ENCODE results near the gene DNAAF3. TPM values are rescaled to one million over a fixed set of nuclear protein-coding genes. Genes with fewer than 3 reads are reported as not detected.

DNAAF3 gene
- total RNA-seq, 1 donor from 2014 or later = 9.1 TPM

- Histone ChIP-seq H3K79me2 (ENCODE audit: low read depth) (no peaks in the 10 kb centered on the region), H3K4me1 (no peaks in the 10 kb centered on the region), H3K36me3 (no peaks in the 10 kb centered on the region), H4K20me1 (ENCODE audit: low read depth) (no peaks in the 10 kb centered on the region), H3K4me3 (no peak overlapping the region), H3K9ac (no peak overlapping the region), H3K4me2 (no peak overlapping the region), H3K9me3 (ENCODE audit: low read depth) (no peaks in the 10 kb centered on the region), H2AFZ (replicated peaks) (no peak overlapping the region), H3K27ac (no peak overlapping the region), H3F3A (ENCODE audit: low read depth) (peaks cover 11% of the 10 kb centered on the region), H3K27me3 (no peaks in the 10 kb centered on the region)
- H3K4me1 Mint-ChIP-seq = peaks cover 32% of the 10 kb centered on the region
- TF ChIP-seq EZH2phosphoT487 (IDR thresholded peaks at IDR 0.05) = no peak
- no peak for TF ChIP-seq CTCF (IDR thresholded peaks at IDR 0.05)
- no peak for TF ChIP-seq EZH2 (IDR thresholded peaks at IDR 0.05)
- no peaks in the 10 kb centered on the region for H3K9me3 Mint-ChIP-seq
- H3K27me3 Mint-ChIP-seq (ENCODE audit: insufficient read depth, low read depth) = no peaks in the 10 kb centered on the region
- no peak for DNase-seq (ENCODE audit: low spot score)
- peak overlapping the region; percentile 25 for H3K4me3 Mint-ChIP-seq
- peak overlapping the region; percentile 57 for H3K27ac Mint-ChIP-seq
- no peaks in the 10 kb centered on the region for H3K36me3 Mint-ChIP-seq
These were observed 32.6 kb downstream of the DNAAF3 start for GRCh38 chr19:55133639-55134444.

GRCh38 chr19:55132453-55133129, 33.8 kb downstream of the DNAAF3 start:
- H3K4me1 Mint-ChIP-seq = peaks cover 27% of the 10 kb centered on the region
- H3K4me3 Mint-ChIP-seq = peak overlapping the region; percentile 5
- no peaks in the 10 kb centered on the region for H3K9me3 ChIP-seq (ENCODE audit: low read depth)
- no peak overlapping the region for H3K4me2 ChIP-seq
- H3K4me3 ChIP-seq = no peak overlapping the region
- no peak overlapping the region for H2AFZ ChIP-seq (replicated peaks)
- no peaks in the 10 kb centered on the region for H3K27me3 ChIP-seq
- no peaks in the 10 kb centered on the region for H3K9me3 Mint-ChIP-seq
- DNase-seq (ENCODE audit: low spot score) = no peak
- H3K27me3 Mint-ChIP-seq (ENCODE audit: insufficient read depth, low read depth) = peaks cover 2% of the 10 kb centered on the region
- no peaks in the 10 kb centered on the region for H4K20me1 ChIP-seq (ENCODE audit: low read depth)
- H3K9ac ChIP-seq = no peak overlapping the region
- H3K36me3 ChIP-seq = no peaks in the 10 kb centered on the region
- no peaks in the 10 kb centered on the region for H3K36me3 Mint-ChIP-seq
- H3K79me2 ChIP-seq (ENCODE audit: low read depth) = no peaks in the 10 kb centered on the region
- peaks cover 11% of the 10 kb centered on the region for H3F3A ChIP-seq (ENCODE audit: low read depth)
- TF ChIP-seq EZH2phosphoT487 (IDR thresholded peaks at IDR 0.05) (no peak), EZH2 (IDR thresholded peaks at IDR 0.05) (no peak), CTCF (IDR thresholded peaks at IDR 0.05) (no peak)
- no peak overlapping the region for H3K27ac ChIP-seq
- H3K27ac Mint-ChIP-seq = no peak overlapping the region
- H3K4me1 ChIP-seq = no peaks in the 10 kb centered on the region

GRCh38 chr19:55131421-55131820, 35.0 kb downstream of the DNAAF3 start:
- H3K9me3 ChIP-seq (ENCODE audit: low read depth) = no peaks in the 10 kb centered on the region
- Mint-ChIP-seq H3K36me3 (no peaks in the 10 kb centered on the region), H3K27ac (no peak overlapping the region), H3K9me3 (no peaks in the 10 kb centered on the region), H3K4me1 (peaks cover 24% of the 10 kb centered on the region), H3K27me3 (ENCODE audit: insufficient read depth, low read depth) (peaks cover 5% of the 10 kb centered on the region), H3K4me3 (no peak overlapping the region)
- no peaks in the 10 kb centered on the region for H3K4me1 ChIP-seq
- DNase-seq (ENCODE audit: low spot score) = no peak
- no peaks in the 10 kb centered on the region for H3K36me3 ChIP-seq
- no peak overlapping the region for H3K9ac ChIP-seq
- no peak overlapping the region for H3K4me3 ChIP-seq
- H3K79me2 ChIP-seq (ENCODE audit: low read depth) = no peaks in the 10 kb centered on the region
- H3F3A ChIP-seq (ENCODE audit: low read depth) = peaks cover 11% of the 10 kb centered on the region
- no peak overlapping the region for H3K27ac ChIP-seq
- TF ChIP-seq CTCF (IDR thresholded peaks at IDR 0.05) (no peak), EZH2 (IDR thresholded peaks at IDR 0.05) (no peak), EZH2phosphoT487 (IDR thresholded peaks at IDR 0.05) (no peak)
- H4K20me1 ChIP-seq (ENCODE audit: low read depth) = no peaks in the 10 kb centered on the region
- no peak overlapping the region for H2AFZ ChIP-seq (replicated peaks)
- H3K27me3 ChIP-seq = no peaks in the 10 kb centered on the region
- no peak overlapping the region for H3K4me2 ChIP-seq

Measured in neural progenitor cell (in vitro differentiated cells).